ENCODE measurements around the gene SYT7. TPM values are rescaled to one million over a fixed set of nuclear protein-coding genes. Genes with fewer than 3 reads are reported as not detected.

The SYT7 gene
- total and polyA plus RNA-seq, 2 of the 4 experiments (the other 2 are of a cell fraction) = under 0.01 to 0.19 TPM

DNA sequence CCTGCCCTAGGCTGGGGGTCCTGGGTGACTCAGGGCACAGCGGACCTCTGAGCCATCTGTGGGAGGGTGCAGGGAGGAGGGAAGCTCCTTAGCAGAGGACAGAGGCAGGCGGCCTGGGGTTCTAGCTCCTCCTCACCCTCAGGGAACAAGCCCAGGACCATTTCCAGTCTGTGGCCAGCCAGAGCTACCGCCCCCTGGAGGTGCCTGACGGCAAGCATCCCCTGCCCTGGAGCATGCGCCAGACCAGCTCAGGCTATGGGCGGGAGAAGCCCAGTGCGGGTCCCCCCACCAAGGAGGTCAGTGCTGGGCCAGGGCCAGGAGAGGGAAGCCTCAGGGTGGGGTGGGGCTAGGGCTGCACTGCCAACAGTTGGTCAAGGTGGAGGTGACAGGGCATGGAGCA is 98.4 kb downstream of the SYT7 start:
- H3K18ac ChIP-seq (ENCODE audit: low read depth, low read length) = no peak overlapping the region
- no peak overlapping the region for H3K23ac ChIP-seq (ENCODE audit: low read depth, low read length)
- DNase-seq (no peak), ATAC-seq (ENCODE audit: low read depth) (peak; percentile 68; the same call in 1 of the 2 replicates)
- H3K4ac ChIP-seq (ENCODE audit: low read depth, low read length) = no peak overlapping the region
- H2AFZ ChIP-seq (replicated peaks; ENCODE audit: low read length, poor library complexity) = peak overlapping the region; percentile 37
- H3K9me3 ChIP-seq (ENCODE audit: control insufficient read depth, insufficient read depth, low read length) = no peaks in the 10 kb centered on the region
- no peak overlapping the region for H2BK120ac ChIP-seq (ENCODE audit: low read depth, low read length)
- H3K9ac ChIP-seq (ENCODE audit: low read depth, low read length) = no peak overlapping the region
- intact Hi-C loops (cut with micrococcal nuclease) = loop anchor here (1.0 kb wide), 1 partner anchor 35 kb away; no protein-coding TSS in a partner anchor
- POLR2A ChIA-PET (ENCODE audit: unreplicated experiment) = no interaction called here
- H3K14ac ChIP-seq (replicated peaks; ENCODE audit: low read depth, low read length) = no peak overlapping the region
- no CpG with 5 or more reads among the region's 7 CpGs for WGBS, 2 experiments (ENCODE audit: extremely low coverage in 2 of 2, insufficient read length in 1 of 2)
- H3K27ac ChIP-seq (ENCODE audit: insufficient read depth, low read length) = no peak overlapping the region
- TF ChIP-seq, protein P1, sequence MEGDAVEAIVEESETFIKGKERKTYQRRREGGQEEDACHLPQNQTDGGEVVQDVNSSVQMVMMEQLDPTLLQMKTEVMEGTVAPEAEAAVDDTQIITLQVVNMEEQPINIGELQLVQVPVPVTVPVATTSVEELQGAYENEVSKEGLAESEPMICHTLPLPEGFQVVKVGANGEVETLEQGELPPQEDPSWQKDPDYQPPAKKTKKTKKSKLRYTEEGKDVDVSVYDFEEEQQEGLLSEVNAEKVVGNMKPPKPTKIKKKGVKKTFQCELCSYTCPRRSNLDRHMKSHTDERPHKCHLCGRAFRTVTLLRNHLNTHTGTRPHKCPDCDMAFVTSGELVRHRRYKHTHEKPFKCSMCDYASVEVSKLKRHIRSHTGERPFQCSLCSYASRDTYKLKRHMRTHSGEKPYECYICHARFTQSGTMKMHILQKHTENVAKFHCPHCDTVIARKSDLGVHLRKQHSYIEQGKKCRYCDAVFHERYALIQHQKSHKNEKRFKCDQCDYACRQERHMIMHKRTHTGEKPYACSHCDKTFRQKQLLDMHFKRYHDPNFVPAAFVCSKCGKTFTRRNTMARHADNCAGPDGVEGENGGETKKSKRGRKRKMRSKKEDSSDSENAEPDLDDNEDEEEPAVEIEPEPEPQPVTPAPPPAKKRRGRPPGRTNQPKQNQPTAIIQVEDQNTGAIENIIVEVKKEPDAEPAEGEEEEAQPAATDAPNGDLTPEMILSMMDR (conservative IDR thresholded peaks at IDR 0.05; ENCODE audit: low read depth, low read length) = peak; percentile 48
- TF ChIP-seq RFX5 (IDR thresholded peaks at IDR 0.05; ENCODE audit: low read depth, low read length) (no peak), RAD21 (IDR thresholded peaks at IDR 0.05; ENCODE audit: low read length) (0 out of 2 replicates have a peak, but pooled peaks have one; percentile 5)
- CTCF ChIA-PET = interaction anchor here (1.1 to 1.6 kb wide), 2 partner anchors 35 to 74 kb away, joined by 3 to 8 read pairs; no protein-coding TSS in a partner anchor
- no peak overlapping the region for H3K56ac ChIP-seq (ENCODE audit: extremely low read depth, insufficient read depth, low read length)
- no peaks in the 10 kb centered on the region for H3K9me1 ChIP-seq (ENCODE audit: insufficient read depth, low read length)
- H3K4me1 ChIP-seq (ENCODE audit: control insufficient read depth, insufficient read depth, low read length) = no peaks in the 10 kb centered on the region
- no peak overlapping the region for H2BK5ac ChIP-seq (ENCODE audit: low read depth, low read length, poor library complexity, severe bottlenecking)
- no peak overlapping the region for H2BK15ac ChIP-seq (ENCODE audit: low read depth, low read length)
- BruUV-seq (replicated peaks) = no TSS peak
- in situ Hi-C loops (cut with MboI; ENCODE audit: low sequenced_read_pairs) = no loop called here
- H4K91ac ChIP-seq (ENCODE audit: insufficient read depth, low read depth, low read length) = no peak overlapping the region
- no peak overlapping the region for H4K8ac ChIP-seq (ENCODE audit: low read depth in 2 of 2, low read length in 2 of 2)
- H2BK20ac ChIP-seq (ENCODE audit: low read depth, low read length) = no peak overlapping the region
- no peak overlapping the region for H2AK5ac ChIP-seq (ENCODE audit: low read depth, low read length)
- H3K79me1 ChIP-seq (ENCODE audit: low read depth in 1 of 2, low read length in 2 of 2) = no peaks in the 10 kb centered on the region
- H3K4me3 ChIP-seq (ENCODE audit: insufficient read depth, low read depth, low read length) = no peak overlapping the region
- dilution Hi-C loops (cut with HindIII; ENCODE audit: low sequenced_read_pairs, unreplicated experiment) = no loop called here
- no peaks in the 10 kb centered on the region for H4K20me1 ChIP-seq (ENCODE audit: insufficient read depth, low read length)
- no peaks in the 10 kb centered on the region for H3K36me3 ChIP-seq (ENCODE audit: control insufficient read depth, insufficient read depth, low read length)
- H3K4me2 ChIP-seq (ENCODE audit: low read depth, low read length) = no peak overlapping the region
- peaks cover 23% of the 10 kb centered on the region; the same call in 1 of the 2 replicates for H3K27me3 ChIP-seq (ENCODE audit: control insufficient read depth, insufficient read depth, low read length)
- H4K5ac ChIP-seq (ENCODE audit: low read depth, low read length) = no peak overlapping the region
- H2AK9ac ChIP-seq (replicated peaks; ENCODE audit: low read depth, low read length, poor library complexity) = no peak overlapping the region

Data from IMR-90 (cell line).